Non-pigmented ciliary epithelial cell (primary cell): Measurements from ENCODE around the gene LASP1NB.
"Not testable (repeated sequence)": the region's sequence is repeated elsewhere in the genome, so short reads cannot be mapped to it uniquely, and the experiment has no call there.

ENCODE experiments used
- DNase-seq: peaks from one replicate; pipeline ENCODE4 v3.0.0-alpha.2; 2010; ENCODE audit warnings: low read depth

LASP1NB gene

DNA sequence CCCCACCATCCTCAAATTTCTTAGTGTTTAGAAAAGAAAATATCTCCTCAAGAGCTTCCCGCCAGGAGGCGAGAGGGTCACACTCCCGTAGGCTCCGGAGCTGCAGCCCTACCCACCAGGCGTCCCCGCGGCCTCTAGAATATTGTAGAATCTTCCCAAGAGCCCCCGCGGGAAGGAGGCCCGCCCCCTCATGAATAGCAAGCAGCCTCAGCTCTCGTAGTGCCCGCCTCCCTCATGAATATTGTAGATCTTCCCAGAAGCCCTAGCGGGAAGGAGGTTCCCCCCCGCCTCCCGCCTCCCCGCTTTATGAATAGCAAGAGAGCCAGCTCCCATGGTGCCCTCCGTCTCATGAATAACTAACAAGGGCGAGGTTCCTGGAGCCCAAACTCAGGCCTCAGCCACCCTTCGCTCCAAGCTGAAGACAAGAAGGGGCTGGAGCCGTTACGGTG, 41.9 kb downstream of the LASP1NB start, which contains the start of gene FBXO47:
TSS of gene FBXO47 (minus strand) at position 114 of the 449 bp plus-strand sequence. CDS start 4,378 bp downstream, outside the sequence.
- peak; percentile 57 for DNase-seq

DNA sequence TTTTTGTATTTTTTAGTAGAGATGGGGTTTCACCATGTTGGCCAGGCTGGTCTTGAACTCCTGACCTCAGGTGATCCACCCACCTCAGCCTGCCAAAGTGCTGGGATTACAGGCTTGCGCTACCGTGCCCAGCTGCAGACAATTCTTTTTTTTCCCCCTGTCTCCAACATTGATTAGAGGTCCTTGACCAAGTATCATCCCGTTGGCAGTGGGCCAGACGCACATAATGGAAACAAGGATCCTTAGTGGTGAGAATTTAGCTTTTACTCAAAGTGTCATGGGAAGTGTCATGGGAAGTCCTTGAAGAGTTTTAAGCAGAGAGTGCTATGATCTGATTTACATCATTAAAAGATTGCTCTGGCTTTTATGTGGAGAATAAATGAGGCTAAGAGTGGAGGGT, 43.9 kb downstream of the LASP1NB start:
- DNase-seq = no peak

DNA sequence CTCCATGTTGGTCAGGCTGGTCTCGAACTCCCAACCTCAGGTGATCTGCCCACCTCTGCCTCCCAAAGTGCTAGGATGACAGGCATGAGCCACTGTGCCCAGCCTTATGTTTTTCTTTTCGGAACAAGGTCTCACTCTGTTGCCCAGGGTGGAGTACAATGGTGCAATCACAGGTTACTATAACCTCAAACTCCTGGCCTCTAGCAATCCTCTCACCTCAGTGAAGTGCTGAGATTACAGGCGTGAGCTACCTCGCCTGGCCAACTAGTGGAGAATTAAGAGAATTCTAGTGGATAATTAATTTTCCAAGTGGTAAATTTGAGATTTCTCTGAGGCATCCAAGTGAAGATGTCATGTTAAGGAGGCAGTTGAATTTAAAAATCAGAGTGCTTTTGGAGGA, 44.7 kb downstream of the LASP1NB start:
- DNase-seq = no peak

DNA sequence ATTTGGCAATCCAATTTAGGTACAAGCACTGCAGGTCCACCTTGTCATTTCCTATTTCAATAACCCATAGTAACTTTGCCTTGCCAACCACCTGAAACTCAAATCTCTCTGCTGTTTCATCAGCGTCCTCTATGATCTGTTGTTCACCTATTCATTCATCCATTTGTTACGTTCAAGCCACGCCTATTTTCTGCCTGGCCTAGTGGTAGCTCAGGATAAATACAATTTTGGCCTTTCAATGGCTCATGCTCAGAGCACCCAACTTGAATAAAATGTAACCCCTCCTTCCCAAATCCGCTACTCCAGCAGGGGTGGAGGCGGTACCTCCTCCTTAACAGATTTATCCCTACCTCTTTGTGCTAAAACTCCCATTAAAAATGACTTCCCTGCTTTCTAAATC, 45.4 kb downstream of the LASP1NB start:
- no peak for DNase-seq

DNA sequence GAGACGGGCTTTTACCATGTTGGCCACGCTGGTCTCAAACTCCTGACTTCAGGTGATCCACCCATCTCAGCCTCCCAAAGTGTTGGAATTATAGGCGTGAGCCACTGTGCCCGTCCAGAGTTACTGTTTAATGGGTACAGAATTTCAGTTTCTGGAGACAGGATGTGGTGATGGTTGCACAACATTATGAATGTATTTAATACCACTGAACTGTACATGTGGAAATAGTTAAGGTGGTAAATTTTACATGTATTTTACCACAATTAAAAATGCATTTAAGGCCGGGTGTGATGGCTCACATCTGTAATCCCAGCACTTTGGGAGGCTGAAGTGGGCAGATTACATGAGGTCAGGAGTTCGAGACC, 50.8 kb downstream of the LASP1NB start:
- DNase-seq = not testable (repeated sequence)

DNA sequence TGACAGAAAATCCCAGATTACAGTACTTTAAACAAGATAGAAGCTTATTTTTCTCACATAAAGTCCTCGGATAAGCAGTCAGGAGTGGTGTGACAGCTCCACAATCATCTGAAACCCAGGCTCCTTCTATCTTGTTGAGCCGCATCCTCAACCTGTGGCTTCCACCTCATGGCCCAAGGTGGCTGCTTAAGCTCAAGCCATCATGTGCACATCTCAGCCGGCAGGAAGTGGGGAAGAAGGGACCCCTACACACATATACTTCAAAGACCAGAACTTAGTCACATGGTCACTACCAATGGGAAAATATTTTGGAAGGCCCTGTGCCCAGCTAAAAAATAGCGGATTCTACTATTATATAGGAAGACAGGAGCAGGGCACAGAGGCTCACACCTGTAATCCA, 52.8 kb downstream of the LASP1NB start:
- no peak for DNase-seq
